Body of pancreas (tissue), 4 donors: Measurements from ENCODE around the gene GREB1.

Source experiments
- CTCF ChIP-seq, 7 experiments: fragments of 450-650 bp in 4 of 7; fragments of 200-600 bp in 3 of 7; sonication (generic) in 3 of 7; IDR thresholded peaks; one replicate each; pipeline ENCODE4 v1.5.1; 2016 to 2019; ENCODE audit warnings: antibody characterized with exemption in 7 of 7
- POLR2A ChIP-seq, 3 donors: fragments of 450-650 bp; IDR thresholded peaks; one replicate each; pipeline ENCODE4 v1.6.1; 2016; ENCODE audit warnings: antibody characterized with exemption in 3 of 3, mild to moderate bottlenecking in 2 of 3

- no peak for TF ChIP-seq CTCF (IDR thresholded peaks at IDR 0.05)
- TF ChIP-seq POLR2A (IDR thresholded peaks at IDR 0.05): no peak
Measured at GRCh38 chr2:11499081-11499743, 34.6 kb upstream of the GREB1 start.
